ENCODE results near the gene PRPF19.

Gene PRPF19

DNA sequence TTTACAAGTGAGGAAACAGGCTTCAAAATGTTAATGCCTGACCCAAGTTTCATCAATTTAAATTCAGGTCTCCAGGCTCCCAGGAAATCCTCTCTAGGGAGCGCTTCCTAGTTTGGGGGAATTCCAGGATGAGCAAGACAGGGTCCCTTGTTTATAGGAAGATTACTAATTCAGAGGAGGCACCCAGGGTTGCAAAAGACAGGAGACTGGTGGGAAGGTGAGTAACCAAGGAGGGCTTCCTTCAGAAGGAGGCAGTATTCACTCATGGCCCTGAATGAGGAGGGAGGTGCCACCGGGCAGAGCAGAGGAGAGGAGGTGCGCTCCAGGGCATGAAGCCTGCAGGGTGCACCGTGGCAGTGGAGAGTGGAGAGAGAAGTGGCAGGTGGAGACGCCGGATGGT, 19.5 kb upstream of the PRPF19 start:
- H3K27ac ChIP-seq = no peak overlapping the region
- TF ChIP-seq, protein P1, sequence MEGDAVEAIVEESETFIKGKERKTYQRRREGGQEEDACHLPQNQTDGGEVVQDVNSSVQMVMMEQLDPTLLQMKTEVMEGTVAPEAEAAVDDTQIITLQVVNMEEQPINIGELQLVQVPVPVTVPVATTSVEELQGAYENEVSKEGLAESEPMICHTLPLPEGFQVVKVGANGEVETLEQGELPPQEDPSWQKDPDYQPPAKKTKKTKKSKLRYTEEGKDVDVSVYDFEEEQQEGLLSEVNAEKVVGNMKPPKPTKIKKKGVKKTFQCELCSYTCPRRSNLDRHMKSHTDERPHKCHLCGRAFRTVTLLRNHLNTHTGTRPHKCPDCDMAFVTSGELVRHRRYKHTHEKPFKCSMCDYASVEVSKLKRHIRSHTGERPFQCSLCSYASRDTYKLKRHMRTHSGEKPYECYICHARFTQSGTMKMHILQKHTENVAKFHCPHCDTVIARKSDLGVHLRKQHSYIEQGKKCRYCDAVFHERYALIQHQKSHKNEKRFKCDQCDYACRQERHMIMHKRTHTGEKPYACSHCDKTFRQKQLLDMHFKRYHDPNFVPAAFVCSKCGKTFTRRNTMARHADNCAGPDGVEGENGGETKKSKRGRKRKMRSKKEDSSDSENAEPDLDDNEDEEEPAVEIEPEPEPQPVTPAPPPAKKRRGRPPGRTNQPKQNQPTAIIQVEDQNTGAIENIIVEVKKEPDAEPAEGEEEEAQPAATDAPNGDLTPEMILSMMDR (conservative IDR thresholded peaks at IDR 0.05; ENCODE audit: low read depth) = no peak
- peak; percentile 69 for DNase-seq (ENCODE audit: low spot score)
- ChIA-PET POLR2A (ENCODE audit: low non-redundant PET) (interaction anchor here (0.6 kb wide), 1 partner anchor 16 kb away, joined by 9 read pairs; no protein-coding TSS in a partner anchor), CTCF (interaction anchor here (1.2 kb wide), 1 partner anchor 203 kb away, joined by 3 read pairs; no protein-coding TSS in a partner anchor)

GRCh38 chr11:60924906-60925853, 18.8 kb upstream of the PRPF19 start:
- TF ChIP-seq, protein P1 (conservative IDR thresholded peaks at IDR 0.05; ENCODE audit: low read depth) = no peak
- H3K27ac ChIP-seq = peak overlapping the region; percentile 70
- DNase-seq (ENCODE audit: low spot score) = no peak
- CTCF ChIA-PET = no interaction called here
- POLR2A ChIA-PET (ENCODE audit: low non-redundant PET) = interaction anchor here (0.6 kb wide), 1 partner anchor 17 kb away, joined by 9 read pairs; no protein-coding TSS in a partner anchor

- H3K27ac ChIP-seq = peak within 1 kb of the TSS; percentile 70
- DNase-seq (ENCODE audit: low spot score) = peak; percentile 93
- ChIA-PET POLR2A (ENCODE audit: low non-redundant PET) (interaction anchor here (0.6 kb wide), 1 partner anchor 126 kb away, joined by 3 read pairs; no protein-coding TSS in a partner anchor), CTCF (interaction anchor here (0.6 to 1.5 kb wide), 2 partner anchors 11 to 12 kb away, joined by 3 to 4 read pairs; no protein-coding TSS in a partner anchor)
- TF ChIP-seq, protein P1 (conservative IDR thresholded peaks at IDR 0.05; ENCODE audit: low read depth) = no peak
Observed at GRCh38 chr11:60924110-60924905, 17.9 kb upstream of the PRPF19 start, which contains the start of gene TMEM132A. TMEM132A (plus strand) TSS chr11:60924460; CDS start chr11:60924634, 174 bp downstream.

- peak overlapping the region; percentile 70 for H3K27ac ChIP-seq
- TF ChIP-seq, protein P1 (conservative IDR thresholded peaks at IDR 0.05; ENCODE audit: low read depth) = no peak
- ChIA-PET CTCF (interaction anchor here (0.6 to 1.5 kb wide), 2 partner anchors 11 to 12 kb away, joined by 3 to 4 read pairs; no protein-coding TSS in a partner anchor), POLR2A (ENCODE audit: low non-redundant PET) (interaction anchor here (0.6 kb wide), 1 partner anchor 127 kb away, joined by 3 read pairs; no protein-coding TSS in a partner anchor)
- DNase-seq (ENCODE audit: low spot score) = no peak
Observed at GRCh38 chr11:60923800-60924109, 17.4 kb upstream of the PRPF19 start.

GRCh38 chr11:60923326-60923725, 16.9 kb upstream of the PRPF19 start:
- DNase-seq (ENCODE audit: low spot score) = no peak
- H3K27ac ChIP-seq = peak overlapping the region; percentile 70
- ChIA-PET POLR2A (ENCODE audit: low non-redundant PET) (interaction anchor here (0.6 kb wide), 1 partner anchor 127 kb away, joined by 3 read pairs; no protein-coding TSS in a partner anchor), CTCF (interaction anchor here (1.5 kb wide), 1 partner anchor 12 kb away, joined by 3 read pairs; no protein-coding TSS in a partner anchor)
- TF ChIP-seq, protein P1 (conservative IDR thresholded peaks at IDR 0.05; ENCODE audit: low read depth) = no peak

DNA sequence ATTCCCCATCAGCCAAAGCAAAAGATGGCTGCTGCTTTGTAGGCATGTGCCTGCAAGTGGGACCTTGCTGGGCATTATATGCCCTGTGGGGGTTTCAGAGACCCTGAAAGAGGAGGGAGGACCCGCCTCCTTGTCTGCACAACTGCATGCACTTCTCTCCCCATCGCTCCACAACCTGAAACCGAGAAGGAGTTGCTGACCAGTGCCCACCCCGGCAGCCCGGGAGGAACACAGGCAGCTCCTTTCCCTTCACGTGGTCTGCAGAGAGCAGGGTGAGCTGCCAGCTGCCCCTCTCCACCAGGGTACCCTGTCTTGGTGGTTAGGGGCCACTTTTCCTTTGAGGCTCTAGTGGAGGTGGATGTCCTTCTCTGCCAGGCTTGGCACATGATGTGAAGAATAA, 16.5 kb upstream of the PRPF19 start:
- H3K27ac ChIP-seq = peak overlapping the region; percentile 70
- ChIA-PET POLR2A (ENCODE audit: low non-redundant PET) (no interaction called here), CTCF (interaction anchor here (1.5 kb wide), 1 partner anchor 12 kb away, joined by 3 read pairs; no protein-coding TSS in a partner anchor)
- DNase-seq (ENCODE audit: low spot score) = no peak
- TF ChIP-seq, protein P1 (conservative IDR thresholded peaks at IDR 0.05; ENCODE audit: low read depth) = no peak

Measured in RWPE1 (cell line).